Fibroblast of pulmonary artery (primary cell): ENCODE data around the gene LRRTM1.

Experiments
- DNase-seq: peaks from one replicate; pipeline ENCODE4 v3.0.0-alpha.2; 2010; ENCODE audit warnings: low read depth
- H3K4me3 ChIP-seq: replicated peaks from 2 replicates; pipeline ENCODE4 v1.5.1; 2011; ENCODE audit warnings: low read depth, mild to moderate bottlenecking, control low read depth, low read length, moderate library complexity
- TF ChIP-seq, protein P1 (sequence below): IDR thresholded peaks from 2 replicates; pipeline ENCODE4 v1.5.1; 2011; ENCODE audit warnings: mild to moderate bottlenecking, control low read depth, low read length, inconsistent platforms; ENCODE audit errors: missing control alignments

LRRTM1 gene

DNA sequence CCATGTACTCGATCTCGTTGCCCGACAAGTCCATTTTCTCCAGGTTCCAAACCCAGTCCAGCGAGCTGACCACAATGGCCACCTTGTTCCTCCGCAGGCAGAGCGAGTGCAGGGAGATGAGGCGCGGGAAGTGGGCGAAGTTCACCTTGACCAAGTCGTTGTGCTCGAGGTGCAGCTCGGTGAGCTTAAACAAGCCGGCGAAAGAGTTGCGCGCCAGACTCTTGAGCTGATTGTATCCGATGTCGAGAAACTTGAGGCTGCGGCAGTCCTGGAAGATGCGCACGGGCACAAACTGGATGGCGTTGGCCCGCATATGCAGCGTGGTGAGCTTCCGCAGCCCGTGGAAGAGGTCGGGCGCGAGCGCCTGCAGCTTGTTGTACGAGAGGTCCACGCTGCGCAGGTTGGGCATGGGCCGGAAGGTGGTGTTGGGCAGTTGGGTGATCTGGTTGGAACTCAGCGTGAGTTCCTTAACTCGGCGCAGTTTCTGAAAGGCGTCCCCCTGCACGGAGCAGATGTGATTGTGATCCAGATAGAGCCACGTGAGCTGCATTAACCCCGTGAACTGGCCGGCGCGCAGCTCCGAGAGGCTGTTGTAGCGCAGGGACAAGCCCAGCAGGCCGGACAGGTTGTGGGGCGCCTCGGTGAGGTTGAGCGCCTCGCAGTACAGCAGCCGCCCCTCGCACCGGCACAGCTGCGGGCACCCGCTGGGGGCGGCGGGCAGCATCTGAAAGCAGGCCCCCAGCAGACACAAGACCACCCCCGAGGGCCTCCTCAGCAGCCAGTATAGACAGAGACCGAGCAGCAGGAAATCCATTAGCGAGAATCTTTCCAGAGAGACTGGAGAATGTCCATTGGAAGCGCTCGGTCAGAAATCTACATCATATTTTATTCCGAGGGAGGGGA, 1.3 kb downstream of the LRRTM1 start:
- no peak overlapping the region for H3K4me3 ChIP-seq
- no peak for DNase-seq
- TF ChIP-seq, protein P1, sequence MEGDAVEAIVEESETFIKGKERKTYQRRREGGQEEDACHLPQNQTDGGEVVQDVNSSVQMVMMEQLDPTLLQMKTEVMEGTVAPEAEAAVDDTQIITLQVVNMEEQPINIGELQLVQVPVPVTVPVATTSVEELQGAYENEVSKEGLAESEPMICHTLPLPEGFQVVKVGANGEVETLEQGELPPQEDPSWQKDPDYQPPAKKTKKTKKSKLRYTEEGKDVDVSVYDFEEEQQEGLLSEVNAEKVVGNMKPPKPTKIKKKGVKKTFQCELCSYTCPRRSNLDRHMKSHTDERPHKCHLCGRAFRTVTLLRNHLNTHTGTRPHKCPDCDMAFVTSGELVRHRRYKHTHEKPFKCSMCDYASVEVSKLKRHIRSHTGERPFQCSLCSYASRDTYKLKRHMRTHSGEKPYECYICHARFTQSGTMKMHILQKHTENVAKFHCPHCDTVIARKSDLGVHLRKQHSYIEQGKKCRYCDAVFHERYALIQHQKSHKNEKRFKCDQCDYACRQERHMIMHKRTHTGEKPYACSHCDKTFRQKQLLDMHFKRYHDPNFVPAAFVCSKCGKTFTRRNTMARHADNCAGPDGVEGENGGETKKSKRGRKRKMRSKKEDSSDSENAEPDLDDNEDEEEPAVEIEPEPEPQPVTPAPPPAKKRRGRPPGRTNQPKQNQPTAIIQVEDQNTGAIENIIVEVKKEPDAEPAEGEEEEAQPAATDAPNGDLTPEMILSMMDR = no peak

- no peak overlapping the region for H3K4me3 ChIP-seq
- TF ChIP-seq, protein P1 = no peak
- no peak for DNase-seq
Observed at GRCh38 chr2:80302314-80303005, 2.1 kb downstream of the LRRTM1 start.

- DNase-seq = no peak
- TF ChIP-seq, protein P1 = no peak
- no peak overlapping the region for H3K4me3 ChIP-seq
Observed at GRCh38 chr2:80302001-80302313, 2.6 kb downstream of the LRRTM1 start.

DNA sequence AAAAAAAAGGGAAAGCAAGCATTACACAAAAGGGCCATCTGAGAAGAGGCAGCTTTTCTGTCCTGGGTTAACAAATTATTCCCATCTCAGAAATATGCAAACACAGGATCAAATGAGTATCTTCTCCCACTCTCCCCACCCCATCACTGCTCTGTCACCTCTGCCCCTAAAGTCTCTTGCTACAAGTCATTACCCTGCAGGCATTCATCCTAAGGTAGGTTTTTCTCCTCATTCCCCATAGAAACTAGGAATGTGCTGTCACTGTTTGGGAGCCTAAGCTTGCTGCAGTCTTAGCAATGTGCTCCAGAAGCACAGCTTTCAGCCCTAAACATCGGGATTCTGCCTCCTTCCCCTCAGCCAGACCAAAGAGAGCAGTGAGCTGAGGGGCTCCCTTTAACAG, 3.6 kb downstream of the LRRTM1 start:
- TF ChIP-seq, protein P1 = no peak
- no peak overlapping the region for H3K4me3 ChIP-seq
- no peak for DNase-seq

GRCh38 chr2:80300346-80300745, 4.2 kb downstream of the LRRTM1 start:
- no peak overlapping the region for H3K4me3 ChIP-seq
- TF ChIP-seq, protein P1 = no peak
- DNase-seq = no peak

GRCh38 chr2:80299661-80300060, 4.9 kb downstream of the LRRTM1 start:
- TF ChIP-seq, protein P1 = no peak
- no peak overlapping the region for H3K4me3 ChIP-seq
- DNase-seq = no peak

GRCh38 chr2:80298954-80299353, 5.6 kb downstream of the LRRTM1 start:
- TF ChIP-seq, protein P1 = no peak
- DNase-seq = no peak
- no peak overlapping the region for H3K4me3 ChIP-seq
